IPS-NIHi7 (cell line): ENCODE results near the gene PNPO.
A peak's percentile ranks its signal among the peaks of the same experiment; 100 is the strongest.

Experiments
- DNase-seq: peaks from one replicate; pipeline ENCODE4 v3.0.0; 2012; ENCODE audit warnings: mixed read lengths; ENCODE audit errors: extremely low spot score

The PNPO gene

DNA sequence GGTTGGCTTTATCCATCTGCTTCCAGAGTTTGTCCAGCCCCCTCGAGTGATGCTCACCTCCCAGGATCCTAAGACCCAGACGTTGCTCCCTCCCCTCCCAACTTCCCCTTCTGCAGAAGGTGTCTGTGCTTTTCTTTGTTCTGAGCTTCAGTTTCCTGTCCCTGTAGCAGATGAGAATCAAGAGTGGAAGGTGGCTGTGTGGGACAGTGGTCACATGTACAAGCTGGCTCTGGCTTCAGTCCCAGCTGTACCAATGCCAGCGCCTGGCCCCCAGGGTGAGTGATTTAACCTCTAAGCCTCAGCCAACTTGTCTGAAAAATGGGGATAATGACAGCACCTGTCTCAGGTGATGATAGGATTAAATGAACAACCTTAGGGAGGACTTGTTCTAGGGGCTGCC is 8.6 kb downstream of the PNPO start:
- DNase-seq: no peak

DNA sequence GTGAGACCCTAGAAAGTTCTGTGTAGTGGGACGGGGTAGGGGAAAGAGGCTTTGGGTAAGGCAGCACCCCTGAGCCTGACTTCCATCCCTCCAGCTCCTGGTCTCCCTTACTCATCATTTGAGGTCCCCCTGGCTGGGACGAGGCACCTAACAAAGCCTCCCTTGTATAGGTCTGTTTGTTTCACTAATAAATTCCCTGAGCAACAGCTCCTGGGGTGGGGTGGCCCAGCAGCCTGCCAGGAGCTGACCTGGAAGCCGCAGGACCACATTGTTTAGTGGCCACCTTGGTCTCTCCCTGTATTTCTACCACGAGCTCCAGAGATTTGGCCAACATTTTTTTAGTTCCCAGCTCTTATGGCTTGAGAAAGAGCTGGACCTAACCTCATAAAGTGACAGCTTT is 9.1 kb downstream of the PNPO start:
- no peak for DNase-seq

DNA sequence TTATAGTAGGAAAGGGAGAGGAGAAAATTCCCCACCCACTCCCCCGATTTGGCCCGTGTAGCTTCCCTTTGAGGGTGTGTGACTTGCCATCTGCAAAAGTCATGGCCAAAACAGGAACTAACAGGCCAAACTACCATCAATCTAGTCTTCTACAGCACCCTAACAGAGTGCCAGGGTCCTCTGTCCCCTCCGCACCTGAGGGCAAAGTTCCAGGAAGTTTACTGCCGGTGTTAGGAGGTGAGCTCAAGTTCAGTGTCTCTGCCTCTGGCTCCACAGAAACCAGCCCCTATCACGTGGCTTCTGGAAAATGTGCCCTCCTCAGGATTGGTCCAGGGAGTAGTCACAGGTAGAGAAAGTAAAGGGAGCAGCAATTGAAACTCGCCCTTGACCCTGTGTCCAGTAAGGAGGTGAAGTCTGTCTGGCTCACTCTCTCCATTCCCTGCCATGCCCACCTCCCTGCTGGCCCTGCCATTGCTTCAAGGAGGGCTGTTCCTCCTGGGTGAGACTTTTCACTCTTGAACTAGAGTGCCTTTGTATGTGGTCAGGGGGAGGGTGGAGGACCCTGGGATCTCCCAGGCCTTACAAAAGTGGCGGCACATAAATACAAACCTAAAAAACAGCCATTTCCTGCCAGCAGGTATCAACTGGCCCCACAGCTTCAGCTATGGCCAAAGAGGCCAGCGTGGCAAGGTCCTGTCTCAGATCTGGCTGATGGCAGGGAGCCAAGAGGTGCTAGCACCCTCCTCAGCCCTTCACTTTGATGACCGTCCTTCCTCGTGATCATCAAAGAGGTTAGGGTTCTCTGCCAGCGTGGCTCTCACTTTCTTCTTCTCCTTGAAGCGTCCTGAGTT is 11.0 kb downstream of the PNPO start:
- DNase-seq: no peak

DNA sequence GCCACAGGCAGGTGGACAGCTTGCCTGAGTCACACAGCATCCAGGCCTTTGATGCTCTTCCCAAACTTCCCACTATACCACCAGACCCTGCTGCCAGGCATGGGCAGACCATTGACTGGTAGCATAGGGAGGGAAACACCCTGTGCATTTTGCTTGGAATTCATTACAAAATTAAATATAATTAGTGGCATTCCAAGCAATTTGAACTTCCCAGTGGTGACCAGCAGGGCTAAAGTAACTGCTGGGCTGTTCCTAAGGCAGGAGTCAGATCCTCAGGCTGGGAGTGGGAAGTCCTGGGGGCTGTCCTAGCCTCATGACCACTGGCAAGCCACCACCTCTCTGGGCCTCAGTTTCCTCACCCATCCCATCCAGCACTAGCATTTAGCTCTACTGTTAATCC is 12.5 kb downstream of the PNPO start:
- DNase-seq: no peak

DNA sequence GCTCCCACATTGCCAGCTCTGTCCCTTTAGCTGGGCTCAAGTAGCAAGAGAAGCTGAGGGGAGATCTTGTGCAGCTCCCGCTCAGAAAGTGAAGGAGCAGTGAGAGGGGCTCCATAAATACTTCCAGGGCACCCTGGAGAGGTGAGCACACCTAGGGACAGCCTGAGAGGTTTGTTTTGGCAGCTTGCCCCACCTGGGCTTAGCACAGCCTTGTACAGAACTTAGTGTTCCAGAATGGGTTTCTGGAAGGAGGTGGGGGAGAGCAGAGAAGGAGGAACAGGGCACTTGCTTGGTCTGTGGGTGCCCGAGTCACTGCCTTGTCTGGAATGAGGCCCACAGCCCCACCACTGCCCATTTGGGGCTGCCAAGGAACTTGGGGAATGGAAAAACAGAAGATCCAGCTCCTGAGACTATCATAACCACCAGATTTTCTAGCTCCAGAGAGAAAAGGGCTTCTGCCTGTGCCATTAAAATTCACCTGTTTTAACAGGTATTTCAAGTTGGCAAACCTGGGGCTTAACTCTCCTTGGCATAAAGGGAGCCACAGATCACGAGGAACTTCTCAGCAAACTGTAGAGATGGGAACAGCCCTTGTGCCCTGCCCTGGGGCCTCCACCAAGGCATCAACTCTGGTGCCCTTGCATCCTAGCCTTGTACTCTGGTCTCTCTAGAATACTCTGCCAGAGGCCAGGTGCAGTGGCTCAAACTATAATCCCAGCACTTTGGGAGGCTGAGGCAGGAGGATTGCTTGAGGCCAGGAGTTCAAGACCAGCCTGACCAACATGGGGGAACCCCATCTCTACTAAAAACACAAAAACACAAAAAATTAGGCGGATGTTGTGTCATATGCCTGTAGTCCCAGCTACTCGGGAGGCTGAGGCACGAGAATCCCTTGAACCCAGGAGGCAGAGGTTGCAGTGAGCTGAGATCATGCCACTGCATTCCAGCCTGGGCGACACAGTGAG is 14.4 kb downstream of the PNPO start:
- no peak for DNase-seq

DNA sequence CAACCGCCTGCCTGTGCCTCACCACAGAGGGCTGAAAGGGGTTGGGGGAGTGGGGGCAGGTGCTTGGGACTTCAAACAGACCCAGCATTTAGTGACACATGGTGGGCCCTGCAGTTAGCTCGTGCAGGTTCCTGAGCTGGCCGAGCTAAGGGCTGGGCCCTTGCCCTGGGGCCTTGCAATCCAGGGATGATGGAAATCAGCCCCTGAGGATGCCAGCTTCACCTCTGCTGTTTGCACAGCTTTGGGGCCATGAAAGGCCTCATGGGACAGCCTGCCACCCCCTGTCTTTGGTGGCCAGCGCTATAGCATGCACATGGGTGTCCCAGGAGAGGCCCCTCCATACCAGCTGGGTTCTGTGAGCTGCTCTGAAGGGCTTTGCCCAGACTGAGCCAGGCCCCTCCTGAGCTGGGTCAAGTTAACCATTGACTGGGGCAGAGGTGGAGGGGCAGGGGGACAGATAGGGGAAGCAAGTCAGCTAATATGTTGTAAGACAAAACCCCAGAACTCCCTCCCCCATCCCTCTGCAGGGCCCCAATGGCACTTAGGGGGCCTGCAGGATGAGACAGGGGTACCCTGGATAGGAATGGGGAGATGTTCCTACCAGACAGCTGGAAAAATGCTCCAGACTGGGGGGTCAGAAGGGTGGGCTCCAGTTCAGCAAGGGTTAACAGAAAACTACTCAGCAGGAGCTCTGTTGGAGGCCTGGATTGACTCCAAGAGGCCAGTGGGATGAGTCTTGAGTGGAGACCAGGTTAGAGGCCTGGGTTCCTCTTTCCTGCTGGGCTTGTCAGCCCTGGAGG is 15.6 kb downstream of the PNPO start:
- DNase-seq: no peak

DNA sequence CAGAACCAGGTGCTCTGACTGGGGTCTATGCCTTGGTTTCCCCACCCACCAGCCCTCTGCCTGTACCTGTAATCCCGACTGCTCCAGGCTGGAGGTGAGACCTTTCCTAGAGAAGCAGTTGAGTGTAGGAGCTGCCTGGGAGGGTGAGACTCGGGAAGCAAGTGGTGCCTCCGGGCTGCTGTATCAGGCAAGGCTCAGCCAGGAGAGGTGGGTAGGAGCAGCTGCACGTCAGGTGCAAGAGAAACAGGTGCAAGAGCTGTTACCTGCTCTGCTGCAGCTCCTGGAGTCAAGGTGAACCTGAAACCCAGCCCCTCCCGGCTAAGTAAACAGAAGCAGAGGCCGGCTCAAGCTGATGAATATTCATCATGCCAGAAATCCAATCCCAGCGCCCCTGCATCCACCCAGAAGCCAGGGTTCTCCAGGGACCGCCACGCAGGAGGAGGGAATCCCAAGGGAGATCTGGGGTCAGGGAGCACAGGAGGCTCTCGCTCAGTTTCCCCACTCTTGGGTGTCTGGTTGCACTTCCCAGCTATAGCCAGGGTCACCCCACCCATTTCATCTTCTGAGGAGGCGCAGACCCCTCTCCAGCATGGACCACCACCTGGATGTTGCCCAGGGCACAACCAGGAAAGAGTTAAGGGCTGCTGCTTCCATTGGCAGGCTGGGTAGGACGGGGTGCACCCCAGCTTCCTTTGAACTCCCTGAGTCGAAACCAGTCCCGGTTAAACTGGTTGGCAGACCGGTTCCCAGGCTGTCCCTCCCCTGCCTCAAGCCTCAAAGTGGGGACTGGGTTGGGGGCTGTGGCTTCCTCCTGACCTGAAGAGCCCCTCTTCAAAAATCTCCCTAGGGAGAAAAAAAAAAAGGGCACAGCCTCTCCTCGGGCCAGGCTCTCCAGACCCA is 16.5 kb downstream of the PNPO start, which contains the start of gene PRR15L:
Gene PRR15L, minus strand, starts transcription at position 293 of the 900 bp plus-strand sequence. CDS start 4,649 bp downstream, outside the sequence.
- DNase-seq: peak; percentile 58

DNA sequence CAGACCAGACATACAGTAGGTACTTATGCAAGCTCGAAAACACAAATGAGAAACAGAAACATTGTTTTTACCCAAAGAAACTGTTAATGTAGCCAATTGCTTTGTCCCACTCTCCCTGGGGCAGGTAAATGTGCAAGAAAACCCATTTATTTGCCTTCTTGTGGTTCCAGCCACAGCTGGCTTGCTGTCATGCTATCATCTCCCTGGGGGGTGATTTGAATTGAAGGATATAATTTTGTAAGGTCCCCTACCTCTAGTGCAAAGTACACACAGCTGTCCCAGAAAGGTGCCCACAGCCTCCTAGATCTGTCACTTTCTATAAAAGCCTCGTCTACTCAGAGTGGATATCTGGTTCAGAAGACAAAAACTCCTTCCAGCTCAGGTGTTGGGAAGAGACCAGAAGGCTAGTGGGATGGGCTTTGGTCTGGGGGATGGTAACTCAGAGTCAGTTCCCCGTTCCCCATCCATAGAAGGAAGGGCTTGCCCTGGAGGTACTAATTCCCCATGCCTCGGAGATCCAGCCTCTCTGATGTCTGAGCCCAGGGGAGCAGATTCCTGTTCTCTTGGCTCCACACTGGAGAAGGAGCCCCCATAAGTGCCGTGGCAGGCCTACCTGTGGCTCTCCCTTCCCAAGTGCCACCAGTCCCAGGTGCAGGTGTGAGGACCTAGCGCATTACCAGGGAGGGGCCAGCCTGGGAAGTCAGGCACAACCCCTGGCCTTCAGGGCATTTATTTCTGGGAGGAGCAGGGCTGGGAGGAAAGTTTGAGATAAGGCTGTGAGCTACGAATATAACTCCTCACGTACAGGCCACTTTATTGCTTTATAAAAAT is 18.7 kb downstream of the PNPO start:
- no peak for DNase-seq

DNA sequence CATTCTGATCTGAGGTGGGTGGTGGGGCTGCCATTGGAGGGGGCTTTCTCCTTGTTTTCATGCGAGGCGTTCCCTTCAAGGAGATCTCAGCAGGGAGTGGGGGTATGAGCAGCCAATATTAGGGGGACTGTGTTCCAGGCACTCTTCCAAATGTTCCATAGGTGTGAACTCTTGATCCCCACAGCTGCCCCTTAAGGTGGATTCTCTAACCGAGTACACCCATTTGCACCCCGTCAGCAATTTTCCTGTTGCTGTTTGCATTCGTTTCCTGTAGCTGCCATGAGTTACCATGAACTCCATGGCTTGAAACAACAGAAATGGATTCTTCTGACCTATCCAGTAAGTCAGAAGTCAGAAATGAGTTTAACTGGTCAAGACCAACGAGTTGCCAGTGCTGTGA is 20.0 kb downstream of the PNPO start:
- DNase-seq: no peak

DNA sequence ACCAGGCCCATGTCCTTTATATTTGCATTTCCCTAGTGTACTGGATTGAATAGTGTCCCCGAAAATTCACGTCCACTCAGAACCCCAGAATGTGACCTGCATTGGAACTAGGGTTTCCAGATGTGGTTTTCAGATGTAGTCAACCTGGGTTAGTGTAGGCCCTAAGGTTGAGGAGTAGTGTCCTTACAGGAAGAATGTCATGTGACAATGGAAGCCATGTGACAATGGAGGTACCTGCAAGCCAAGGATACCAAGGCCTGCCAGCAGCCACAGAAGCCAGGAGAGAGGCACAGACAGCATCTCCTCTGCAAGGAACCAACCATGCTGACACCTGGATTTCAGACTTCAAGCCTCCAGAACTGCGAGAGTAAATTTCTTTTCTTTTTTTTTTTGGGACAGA is 21.5 kb downstream of the PNPO start:
- DNase-seq: no peak

DNA sequence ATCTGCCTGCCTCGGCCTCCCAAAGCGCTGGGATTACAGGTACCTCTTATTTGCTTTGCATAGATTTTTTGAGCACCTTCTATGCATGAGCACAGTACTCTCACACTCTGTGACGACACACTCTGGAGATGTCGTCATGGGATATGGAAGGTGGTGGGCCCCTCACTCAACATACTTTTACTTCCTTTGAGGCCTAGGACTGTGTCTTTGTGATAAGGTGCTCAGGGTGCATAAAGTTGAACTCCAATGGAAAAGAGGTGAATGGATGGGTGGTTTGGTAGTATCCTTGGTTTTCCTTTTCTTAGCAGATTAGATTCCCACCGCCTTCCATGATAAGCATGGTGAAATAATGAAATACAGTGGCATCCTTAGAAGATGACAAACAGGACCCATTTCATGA is 23.5 kb downstream of the PNPO start:
- no peak for DNase-seq

DNA sequence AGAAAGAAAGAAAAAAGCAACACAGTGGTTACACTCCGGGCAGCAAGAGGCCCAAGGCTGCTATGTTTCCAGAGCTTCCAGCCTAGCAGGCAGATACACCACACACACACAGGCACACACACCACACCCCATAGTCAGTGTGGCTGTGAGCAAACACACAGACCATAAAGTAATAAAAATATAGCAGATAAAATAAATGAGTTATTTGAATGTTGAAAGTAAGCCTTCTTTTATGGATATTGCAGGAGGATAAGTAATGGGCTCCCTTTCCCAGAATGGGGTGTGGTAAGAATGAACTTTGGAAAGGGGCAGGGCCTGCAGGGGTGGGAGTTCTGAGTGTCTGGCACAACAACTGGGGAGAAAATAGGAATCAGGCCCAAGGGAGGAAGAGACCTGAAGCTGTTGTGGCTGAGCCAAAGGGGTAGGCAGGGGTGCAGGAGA is 24.7 kb downstream of the PNPO start:
- DNase-seq: no peak

DNA sequence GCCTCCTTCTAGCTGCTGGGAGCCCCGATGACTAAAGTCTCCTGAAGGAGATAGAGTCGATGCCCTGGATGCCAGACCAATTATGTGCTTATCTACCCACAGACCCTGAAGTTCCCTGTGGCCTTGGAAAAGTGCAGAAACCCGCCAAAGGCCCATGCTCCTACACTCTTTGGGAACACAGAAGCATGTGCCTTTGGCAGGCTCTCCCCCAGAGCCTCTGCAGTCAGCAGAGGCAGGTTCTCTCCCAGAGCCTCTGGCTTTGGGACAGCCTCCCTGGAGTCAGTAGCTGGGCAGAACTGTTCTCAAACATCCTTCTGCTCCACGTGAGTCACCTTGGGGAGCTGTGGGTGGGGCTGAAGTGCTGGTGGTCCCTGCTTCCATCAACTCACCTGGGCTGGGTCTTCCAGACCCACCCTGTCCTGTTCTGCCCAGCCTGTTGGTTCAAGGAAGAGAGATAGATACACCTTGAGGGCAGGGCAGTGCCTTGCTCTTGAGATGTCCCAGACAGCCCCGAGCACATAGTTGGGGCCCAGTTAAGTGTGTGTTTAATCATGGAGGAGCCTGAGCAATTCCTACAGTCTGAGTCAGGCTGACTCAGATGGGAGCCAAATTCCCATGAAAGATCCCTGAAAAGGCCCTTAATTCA is 26.4 kb downstream of the PNPO start:
- no peak for DNase-seq

DNA sequence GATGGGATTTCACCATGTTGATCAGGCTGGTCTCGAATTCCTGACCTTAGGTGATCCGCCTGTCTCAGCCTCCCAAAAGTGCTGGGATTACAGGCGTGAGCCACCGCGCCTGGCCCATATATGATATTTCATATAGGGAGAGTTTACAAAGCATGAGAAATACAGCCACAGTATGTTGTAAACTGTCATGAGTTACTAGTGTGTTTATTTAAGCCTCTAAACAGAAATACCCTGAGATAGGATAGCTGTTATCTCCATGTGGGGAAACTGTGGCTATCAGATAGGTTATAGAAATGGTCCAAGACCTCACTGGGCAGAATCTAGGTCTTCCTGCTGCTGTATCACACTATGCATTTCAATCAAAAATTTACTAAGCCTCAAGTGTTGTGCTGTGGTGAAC is 27.5 kb downstream of the PNPO start:
- DNase-seq: no peak

DNA sequence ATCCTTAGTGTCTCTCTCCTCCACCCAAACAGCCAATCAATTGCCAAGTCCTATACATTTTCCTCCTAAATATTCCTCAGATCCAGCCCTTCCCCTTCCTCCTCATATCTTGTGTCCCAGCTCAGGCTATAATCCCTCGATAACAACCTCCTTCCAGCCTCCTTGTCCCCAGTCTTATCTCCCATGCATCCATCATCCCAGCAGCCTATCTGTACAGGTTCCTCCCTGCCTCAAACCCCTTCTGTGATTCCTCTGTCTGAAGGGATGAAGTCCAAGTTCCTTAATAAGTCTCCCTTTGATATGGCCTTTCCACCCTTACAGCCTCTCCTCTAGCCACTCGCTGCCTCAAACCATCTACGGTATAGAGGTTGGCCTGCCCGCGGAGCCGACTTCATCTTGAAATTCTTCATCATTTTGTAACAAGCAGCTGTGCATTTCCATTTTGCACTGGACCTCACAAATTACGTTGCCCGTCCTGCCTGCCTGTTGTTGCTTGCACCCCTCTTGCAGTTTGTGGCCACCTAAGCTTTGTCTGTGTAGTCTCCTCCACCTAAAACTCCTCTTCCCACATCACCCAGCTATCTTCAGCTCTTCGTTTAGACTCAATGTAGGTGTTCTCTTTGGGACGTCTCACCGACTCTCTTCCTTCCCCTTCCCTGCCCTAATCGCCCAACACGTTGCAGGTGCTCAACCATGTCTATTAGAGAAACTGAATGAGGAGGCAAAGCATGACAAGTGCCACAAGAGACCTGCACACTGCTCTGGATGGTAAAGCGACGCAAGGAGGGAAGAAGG is 28.8 kb downstream of the PNPO start:
- DNase-seq: no peak

DNA sequence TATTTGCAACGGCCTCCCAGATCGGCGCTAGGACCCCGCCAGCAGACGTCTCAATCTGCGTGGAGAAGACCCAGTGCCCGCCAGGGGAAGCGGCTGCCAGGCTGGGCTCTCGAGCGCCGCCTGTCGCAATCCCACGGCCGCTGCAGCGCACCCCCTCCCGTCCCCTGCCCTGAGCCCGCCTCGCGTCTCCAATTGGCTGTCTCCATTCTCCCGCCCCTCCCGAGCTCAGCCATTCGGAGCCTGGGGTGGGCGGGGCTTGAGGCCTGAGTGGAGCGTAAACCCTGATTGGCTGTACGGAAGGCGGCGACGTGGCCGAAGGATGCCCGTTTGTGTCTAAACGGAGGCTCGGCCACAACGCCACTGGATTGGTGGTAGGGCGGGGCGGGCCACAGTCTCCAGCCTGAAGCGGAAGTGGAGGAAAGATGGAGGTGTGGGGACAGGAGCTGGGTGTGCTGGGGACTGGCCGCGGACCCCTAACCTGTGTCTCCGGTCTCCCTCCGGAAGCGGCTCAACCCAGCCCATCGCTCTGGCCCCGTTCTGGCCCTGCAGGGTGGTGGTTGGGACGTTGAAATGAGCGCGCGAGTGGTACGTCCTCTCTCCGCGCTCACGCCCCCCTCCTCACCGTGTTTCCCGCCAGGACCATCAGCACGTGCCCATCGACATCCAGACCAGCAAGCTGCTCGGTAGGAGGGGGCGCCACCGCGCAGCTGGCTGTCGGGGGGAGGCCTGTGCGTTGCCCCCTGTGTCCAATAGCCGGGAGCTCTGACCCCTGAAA is 29.5 kb downstream of the PNPO start, which contains the start of gene CDK5RAP3:
Gene CDK5RAP3, plus strand, starts transcription at position 389 of the 775 bp plus-strand sequence. Its CDS starts 34 bp downstream, at position 423.
- peak; percentile 99 for DNase-seq

DNA sequence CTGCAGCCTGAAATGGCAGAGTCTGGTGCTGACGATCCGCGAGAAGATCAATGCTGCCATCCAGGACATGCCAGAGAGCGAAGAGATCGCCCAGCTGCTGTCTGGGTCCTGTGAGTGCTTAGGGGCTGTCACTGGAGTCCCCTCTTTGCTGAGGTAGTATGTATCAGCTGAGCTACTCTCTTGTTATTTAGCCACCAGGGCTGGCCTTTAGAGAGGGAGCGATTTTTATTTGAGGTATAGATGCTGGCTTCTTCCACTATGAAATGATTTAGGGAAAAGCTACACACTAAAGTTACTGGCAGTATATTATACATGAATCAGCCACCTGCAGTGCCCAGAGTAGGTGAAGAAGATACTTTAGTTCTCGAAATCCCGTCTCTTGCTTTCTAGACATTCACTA is 32.2 kb downstream of the PNPO start:
- no peak for DNase-seq
